ENCODE measurements around the gene SUN1. TPM values are rescaled to one million over a fixed set of nuclear protein-coding genes. Genes with fewer than 3 reads are reported as not detected.

The SUN1 gene
- total and polyA plus RNA-seq, 9 of the 15 experiments (the other 6 are each of a cell fraction or from before 2014, with no cell fraction given): 36.8 to 132 (median 62.3) TPM

DNA sequence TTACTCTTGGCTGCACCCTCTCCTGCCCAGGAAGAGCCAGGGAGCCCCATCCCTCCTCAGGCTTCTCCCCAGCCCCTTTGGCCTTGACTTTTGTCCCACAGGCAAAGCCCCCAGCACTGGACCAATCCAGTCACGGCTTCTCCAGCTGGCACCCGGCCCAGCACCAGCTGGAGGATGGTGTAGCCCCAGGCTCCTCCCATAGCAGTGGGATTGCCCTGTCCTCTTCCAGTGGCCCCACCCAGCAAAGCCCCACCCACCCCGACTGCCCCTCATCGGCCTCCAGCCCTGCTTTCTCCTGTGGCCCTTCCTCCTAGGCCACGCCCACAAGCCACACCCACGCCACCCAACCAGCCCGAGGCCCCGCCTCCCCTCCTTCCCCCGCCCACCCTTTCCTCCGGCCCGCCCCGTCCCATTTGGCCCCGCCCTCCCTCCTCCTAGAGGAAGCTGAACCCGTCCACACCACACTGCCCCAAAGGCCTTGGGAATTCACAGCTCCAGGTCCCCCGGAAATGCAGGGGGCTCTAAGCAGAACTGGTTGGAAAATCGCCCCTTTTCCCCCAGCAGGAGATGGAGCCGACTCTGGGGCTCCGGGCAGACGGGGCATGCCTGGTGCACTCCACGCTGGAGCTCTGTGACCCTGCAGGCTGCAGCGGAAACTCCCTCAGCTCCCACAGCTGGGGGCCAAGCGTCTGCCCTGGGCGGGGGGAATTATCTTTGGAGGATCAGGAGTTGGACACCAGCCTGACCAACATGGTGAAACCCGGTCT, 69.3 kb downstream of the SUN1 start (continued):
- TF ChIP-seq ZC3H4 (CRISPR knock-in tag; IDR thresholded peaks at IDR 0.05; ENCODE audit: borderline replicate concordance): no peak
- peak; percentile 29; the same call in 1 of the 2 replicates for TF ChIP-seq GATA2 (CRISPR knock-in tag; IDR thresholded peaks at IDR 0.05)
- TF ChIP-seq HDAC3 (IDR thresholded peaks at IDR 0.05; ENCODE audit: borderline replicate concordance, partially characterized antibody): no peak
- 0 out of 2 replicates have a peak, but pooled peaks have one; percentile 19 for TF ChIP-seq EGR1 (conservative IDR thresholded peaks at IDR 0.05)
- no peak for TF ChIP-seq SAP30 (IDR thresholded peaks at IDR 0.05; ENCODE audit: borderline replicate concordance, insufficient read depth, low read depth, low read length, poor library complexity, severe bottlenecking)
- TF ChIP-seq, protein P1, sequence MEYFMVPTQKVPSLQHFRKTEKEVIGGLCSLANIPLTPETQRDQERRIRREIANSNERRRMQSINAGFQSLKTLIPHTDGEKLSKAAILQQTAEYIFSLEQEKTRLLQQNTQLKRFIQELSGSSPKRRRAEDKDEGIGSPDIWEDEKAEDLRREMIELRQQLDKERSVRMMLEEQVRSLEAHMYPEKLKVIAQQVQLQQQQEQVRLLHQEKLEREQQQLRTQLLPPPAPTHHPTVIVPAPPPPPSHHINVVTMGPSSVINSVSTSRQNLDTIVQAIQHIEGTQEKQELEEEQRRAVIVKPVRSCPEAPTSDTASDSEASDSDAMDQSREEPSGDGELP (CRISPR knock-in tag; IDR thresholded peaks at IDR 0.05; ENCODE audit: borderline replicate concordance): peak; percentile 86
- no peak for TF ChIP-seq SIN3B (IDR thresholded peaks at IDR 0.05; ENCODE audit: low read depth)
- TF ChIP-seq, protein P2, sequence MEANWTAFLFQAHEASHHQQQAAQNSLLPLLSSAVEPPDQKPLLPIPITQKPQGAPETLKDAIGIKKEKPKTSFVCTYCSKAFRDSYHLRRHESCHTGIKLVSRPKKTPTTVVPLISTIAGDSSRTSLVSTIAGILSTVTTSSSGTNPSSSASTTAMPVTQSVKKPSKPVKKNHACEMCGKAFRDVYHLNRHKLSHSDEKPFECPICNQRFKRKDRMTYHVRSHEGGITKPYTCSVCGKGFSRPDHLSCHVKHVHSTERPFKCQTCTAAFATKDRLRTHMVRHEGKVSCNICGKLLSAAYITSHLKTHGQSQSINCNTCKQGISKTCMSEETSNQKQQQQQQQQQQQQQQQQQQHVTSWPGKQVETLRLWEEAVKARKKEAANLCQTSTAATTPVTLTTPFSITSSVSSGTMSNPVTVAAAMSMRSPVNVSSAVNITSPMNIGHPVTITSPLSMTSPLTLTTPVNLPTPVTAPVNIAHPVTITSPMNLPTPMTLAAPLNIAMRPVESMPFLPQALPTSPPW (CRISPR knock-in tag; IDR thresholded peaks at IDR 0.05): peak; percentile 67
- TF ChIP-seq, protein P3, sequence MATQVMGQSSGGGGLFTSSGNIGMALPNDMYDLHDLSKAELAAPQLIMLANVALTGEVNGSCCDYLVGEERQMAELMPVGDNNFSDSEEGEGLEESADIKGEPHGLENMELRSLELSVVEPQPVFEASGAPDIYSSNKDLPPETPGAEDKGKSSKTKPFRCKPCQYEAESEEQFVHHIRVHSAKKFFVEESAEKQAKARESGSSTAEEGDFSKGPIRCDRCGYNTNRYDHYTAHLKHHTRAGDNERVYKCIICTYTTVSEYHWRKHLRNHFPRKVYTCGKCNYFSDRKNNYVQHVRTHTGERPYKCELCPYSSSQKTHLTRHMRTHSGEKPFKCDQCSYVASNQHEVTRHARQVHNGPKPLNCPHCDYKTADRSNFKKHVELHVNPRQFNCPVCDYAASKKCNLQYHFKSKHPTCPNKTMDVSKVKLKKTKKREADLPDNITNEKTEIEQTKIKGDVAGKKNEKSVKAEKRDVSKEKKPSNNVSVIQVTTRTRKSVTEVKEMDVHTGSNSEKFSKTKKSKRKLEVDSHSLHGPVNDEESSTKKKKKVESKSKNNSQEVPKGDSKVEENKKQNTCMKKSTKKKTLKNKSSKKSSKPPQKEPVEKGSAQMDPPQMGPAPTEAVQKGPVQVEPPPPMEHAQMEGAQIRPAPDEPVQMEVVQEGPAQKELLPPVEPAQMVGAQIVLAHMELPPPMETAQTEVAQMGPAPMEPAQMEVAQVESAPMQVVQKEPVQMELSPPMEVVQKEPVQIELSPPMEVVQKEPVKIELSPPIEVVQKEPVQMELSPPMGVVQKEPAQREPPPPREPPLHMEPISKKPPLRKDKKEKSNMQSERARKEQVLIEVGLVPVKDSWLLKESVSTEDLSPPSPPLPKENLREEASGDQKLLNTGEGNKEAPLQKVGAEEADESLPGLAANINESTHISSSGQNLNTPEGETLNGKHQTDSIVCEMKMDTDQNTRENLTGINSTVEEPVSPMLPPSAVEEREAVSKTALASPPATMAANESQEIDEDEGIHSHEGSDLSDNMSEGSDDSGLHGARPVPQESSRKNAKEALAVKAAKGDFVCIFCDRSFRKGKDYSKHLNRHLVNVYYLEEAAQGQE (IDR thresholded peaks at IDR 0.05; ENCODE audit: borderline replicate concordance): peak; percentile 45; the same call in 1 of the 2 replicates
- TF ChIP-seq, protein P3 (CRISPR knock-in tag; IDR thresholded peaks at IDR 0.05; ENCODE audit: low read depth): no peak
- TF ChIP-seq ARID1B (IDR thresholded peaks at IDR 0.05): 0 out of 2 replicates have a peak, but pooled peaks have one; percentile 14
- peak; percentile 34 for TF ChIP-seq PHF20 (IDR thresholded peaks at IDR 0.05; ENCODE audit: partially characterized antibody)
- TF ChIP-seq, protein P4, sequence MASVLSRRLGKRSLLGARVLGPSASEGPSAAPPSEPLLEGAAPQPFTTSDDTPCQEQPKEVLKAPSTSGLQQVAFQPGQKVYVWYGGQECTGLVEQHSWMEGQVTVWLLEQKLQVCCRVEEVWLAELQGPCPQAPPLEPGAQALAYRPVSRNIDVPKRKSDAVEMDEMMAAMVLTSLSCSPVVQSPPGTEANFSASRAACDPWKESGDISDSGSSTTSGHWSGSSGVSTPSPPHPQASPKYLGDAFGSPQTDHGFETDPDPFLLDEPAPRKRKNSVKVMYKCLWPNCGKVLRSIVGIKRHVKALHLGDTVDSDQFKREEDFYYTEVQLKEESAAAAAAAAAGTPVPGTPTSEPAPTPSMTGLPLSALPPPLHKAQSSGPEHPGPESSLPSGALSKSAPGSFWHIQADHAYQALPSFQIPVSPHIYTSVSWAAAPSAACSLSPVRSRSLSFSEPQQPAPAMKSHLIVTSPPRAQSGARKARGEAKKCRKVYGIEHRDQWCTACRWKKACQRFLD (CRISPR knock-in tag; IDR thresholded peaks at IDR 0.05): 0 out of 2 replicates have a peak, but pooled peaks have one; percentile 47
- peak; percentile 75 for TF ChIP-seq DACH1 (IDR thresholded peaks at IDR 0.05; ENCODE audit: partially characterized antibody)
